ENCODE measurements around the gene TREH. TPM values are rescaled to one million over a fixed set of nuclear protein-coding genes. Genes with fewer than 3 reads are reported as not detected.
"Not testable (repeated sequence)": the region's sequence is repeated elsewhere in the genome, so short reads cannot be mapped to it uniquely, and the experiment has no call there.

TREH gene, protein sequence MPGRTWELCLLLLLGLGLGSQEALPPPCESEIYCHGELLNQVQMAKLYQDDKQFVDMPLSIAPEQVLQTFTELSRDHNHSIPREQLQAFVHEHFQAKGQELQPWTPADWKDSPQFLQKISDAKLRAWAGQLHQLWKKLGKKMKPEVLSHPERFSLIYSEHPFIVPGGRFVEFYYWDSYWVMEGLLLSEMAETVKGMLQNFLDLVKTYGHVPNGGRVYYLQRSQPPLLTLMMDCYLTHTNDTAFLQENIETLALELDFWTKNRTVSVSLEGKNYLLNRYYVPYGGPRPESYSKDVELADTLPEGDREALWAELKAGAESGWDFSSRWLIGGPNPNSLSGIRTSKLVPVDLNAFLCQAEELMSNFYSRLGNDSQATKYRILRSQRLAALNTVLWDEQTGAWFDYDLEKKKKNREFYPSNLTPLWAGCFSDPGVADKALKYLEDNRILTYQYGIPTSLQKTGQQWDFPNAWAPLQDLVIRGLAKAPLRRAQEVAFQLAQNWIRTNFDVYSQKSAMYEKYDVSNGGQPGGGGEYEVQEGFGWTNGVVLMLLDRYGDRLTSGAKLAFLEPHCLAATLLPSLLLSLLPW
- polyA plus RNA-seq (ENCODE audit: insufficient read length in 4 of 4) = 1 to 10 TPM in 2 of 4 donors, under 1 TPM in 1, not detected in 1; 0.64 to 1.5 (median 1.4) TPM

DNA sequence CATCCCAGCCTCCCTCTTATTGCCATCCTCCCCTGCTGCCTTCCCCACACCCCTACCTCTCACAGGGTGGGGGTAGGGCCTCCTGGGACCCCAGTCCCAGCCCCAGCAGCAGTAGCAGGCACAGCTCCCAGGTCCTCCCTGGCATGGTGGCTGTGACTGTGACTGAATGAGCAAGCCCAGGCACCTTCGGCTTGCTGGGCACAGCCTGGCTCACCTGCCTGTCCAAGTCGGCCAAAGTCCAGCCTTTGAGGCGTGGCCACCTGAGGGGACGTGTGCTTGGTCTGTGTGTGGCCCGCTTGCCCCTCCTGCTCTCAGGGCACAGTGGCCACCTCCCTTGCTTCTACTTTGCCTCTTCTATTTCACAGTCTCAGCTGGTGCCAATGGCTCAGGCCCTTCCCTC, at the start of gene TREH:
Gene TREH, minus strand, starts transcription at position 168 of the 400 bp plus-strand sequence. Its CDS starts 23 bp downstream, at position 145.
- DNase-seq (ENCODE audit: low read depth in 4 of 4, low spot score in 3 of 4) = no peak

DNA sequence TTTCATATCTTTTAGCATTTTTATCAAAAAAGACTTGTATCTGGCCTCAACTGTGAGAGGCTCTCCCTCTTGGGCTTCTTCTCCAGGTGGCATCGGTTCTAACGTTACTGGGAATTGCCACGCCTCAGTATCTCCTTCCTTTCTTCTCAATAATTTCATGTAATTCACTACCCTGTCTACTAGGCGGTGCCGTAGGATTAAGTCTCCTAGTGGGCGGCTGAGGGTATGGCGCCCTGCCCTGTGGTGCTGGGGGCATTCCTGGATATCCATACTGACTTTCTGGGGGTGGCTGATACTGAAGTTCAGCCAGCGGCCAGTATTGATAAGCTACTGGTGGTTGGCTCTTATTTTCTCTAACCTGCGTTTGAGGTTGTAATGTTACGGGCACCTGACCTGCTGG, 48.7 kb upstream of the TREH start:
- DNase-seq (ENCODE audit: low read depth in 4 of 4, low spot score in 3 of 4) = not testable (repeated sequence)

DNA sequence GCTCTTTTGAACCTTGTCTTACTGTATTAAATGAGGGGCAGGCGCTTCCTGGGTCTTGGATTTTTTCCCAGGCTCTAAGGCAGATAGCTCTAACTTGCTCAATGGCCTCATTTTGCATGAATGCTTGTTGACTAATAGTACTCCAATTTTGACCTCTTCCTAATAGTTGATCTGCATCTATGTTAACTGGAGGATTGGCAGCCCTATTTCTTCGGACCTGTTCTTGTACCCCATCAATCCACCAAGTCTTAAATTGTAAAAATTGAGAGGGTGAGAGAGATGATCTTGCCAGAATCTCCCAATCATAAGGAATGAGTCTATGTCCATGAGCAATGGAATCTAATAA, 48.2 kb upstream of the TREH start:
- not testable (repeated sequence) for DNase-seq (ENCODE audit: low read depth in 4 of 4, low spot score in 3 of 4)

DNA sequence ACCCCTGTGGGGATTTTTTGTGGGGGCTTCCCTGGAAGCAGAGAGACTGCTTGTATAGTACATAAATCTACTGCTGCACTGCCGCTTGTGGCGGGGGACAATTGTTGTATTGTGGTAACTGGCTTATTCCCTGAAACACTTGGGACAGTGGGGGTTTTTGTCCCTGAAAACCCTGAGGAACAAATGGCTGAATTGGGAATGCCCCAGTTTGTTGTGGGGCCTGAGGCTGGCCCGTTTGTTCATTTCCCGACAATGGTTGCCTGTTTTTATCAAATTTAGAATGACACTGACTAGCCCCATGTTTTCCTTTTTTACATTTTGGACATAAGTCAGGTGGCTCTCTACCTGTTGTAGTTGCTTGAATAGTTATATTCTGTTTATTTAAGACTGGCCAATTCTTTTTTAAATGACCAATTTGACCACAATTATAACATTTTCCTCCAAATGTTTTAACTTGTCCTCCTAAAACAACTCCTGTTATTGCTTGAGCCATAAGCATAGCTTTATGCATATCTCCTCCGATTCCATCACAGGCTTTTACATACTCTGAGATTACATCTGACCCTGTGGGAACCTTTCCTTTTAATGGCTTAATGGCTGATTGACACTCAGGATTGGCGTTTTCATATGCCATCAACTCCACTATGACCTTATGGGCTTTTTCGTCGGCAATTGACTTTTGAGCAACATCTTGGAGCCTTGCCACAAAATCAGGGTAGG, 47.7 kb upstream of the TREH start:
- not testable (repeated sequence) for DNase-seq (ENCODE audit: low read depth in 4 of 4, low spot score in 3 of 4)

GRCh38 chr11:118721478-118722015, 42.1 kb upstream of the TREH start:
- not testable (repeated sequence) for DNase-seq (ENCODE audit: low read depth in 4 of 4, low spot score in 3 of 4)

DNA sequence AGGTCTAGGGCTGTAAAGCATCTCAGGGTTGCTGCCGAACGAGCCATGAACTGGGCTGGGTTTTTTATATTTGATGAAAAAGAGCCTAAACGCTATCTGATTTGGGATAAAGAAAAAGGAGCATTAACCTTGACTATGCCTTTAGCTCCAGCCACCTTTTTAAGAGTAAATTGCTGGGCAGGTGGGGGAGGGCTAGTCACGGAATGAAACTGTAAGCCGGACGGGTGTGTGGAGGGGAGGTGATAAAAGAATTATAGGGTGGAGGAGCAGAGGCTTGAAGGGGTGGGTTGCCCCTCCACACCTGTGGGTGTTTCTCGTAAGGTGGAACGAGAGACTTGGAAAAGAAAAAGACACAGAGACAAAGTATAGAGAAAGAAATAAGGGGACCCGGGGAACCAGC, 41.3 kb upstream of the TREH start:
- DNase-seq (ENCODE audit: low read depth in 4 of 4, low spot score in 3 of 4) = not testable (repeated sequence)

DNA sequence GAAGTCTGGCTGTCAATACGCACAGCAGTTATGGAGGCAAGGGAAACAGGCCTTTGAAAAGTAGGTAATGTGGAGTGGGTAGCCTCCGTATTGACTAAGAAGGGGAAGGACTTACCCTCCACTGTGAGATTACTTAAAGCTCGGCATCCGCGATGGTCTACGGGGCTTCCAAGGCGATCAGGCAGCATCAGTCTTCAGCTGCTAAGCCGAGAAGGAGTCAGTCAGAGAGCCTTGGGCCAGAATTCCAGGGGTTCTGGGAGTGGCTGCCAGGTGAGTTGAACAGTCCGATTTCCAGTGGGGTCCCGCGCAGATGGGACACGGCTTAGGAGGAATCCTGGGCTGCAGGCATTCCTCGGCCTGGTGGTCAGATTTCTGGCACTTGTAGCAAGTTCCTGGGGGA, 40.6 kb upstream of the TREH start:
- not testable (repeated sequence) for DNase-seq (ENCODE audit: low read depth in 4 of 4, low spot score in 3 of 4)

GRCh38 chr11:118718562-118718961, 39.1 kb upstream of the TREH start:
- DNase-seq (ENCODE audit: low read depth in 4 of 4, low spot score in 3 of 4) = not testable (repeated sequence)

DNA sequence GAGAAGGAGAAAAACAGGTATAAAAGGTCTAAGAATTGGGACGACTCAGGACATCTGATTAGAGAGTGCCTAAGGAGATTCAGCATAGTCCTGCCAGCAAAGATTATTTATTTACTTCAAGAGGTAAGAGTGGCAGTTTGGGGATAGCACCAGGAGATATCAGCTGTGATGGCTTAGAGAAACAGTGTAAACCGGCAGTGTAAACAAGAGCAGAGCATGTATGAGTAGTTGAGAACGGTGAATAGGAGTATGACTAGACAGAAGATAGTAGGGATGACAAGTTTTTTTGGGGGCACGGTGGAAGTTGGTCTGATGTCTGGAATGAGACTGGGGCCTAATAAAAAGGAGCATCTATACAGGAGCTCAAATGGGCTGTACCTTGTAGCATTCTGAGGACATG, 38.3 kb upstream of the TREH start:
- DNase-seq (ENCODE audit: low read depth in 4 of 4, low spot score in 3 of 4) = not testable (repeated sequence)

GRCh38 chr11:118717221-118717620, 37.8 kb upstream of the TREH start:
- not testable (repeated sequence) for DNase-seq (ENCODE audit: low read depth in 4 of 4, low spot score in 3 of 4)

- DNase-seq (ENCODE audit: low read depth in 4 of 4, low spot score in 3 of 4) = no peak
Measured at GRCh38 chr11:118715837-118716260, 36.4 kb upstream of the TREH start.

DNA sequence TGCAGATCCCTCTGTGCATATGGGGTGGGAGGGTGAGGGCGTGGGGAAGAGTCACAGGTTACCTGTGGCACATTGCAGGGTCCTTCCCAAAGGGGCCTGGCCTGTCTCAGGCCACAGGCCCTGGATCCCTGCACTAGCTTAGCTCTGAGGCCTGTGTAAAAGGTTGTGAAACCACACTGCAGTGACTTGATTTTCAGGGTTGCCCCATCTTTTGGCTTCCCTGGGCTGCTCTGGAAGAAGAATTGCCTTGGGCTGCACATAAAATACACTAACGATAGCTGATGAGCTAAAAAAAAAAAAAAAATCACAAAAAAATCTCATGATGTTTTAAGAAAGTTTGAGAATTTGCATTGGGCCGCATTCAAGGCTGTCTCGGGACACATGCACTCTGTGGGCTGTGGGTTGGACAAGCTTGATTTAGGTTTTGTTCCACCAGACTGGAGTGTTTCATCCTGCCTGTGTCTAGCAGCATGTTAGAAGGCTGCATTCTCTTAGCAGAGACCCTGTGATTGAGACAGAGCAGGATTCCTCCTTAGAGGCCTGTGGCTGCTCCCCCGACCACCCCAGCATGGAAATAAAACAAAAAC, 35.9 kb upstream of the TREH start:
- DNase-seq (ENCODE audit: low read depth in 4 of 4, low spot score in 3 of 4) = no peak

DNA sequence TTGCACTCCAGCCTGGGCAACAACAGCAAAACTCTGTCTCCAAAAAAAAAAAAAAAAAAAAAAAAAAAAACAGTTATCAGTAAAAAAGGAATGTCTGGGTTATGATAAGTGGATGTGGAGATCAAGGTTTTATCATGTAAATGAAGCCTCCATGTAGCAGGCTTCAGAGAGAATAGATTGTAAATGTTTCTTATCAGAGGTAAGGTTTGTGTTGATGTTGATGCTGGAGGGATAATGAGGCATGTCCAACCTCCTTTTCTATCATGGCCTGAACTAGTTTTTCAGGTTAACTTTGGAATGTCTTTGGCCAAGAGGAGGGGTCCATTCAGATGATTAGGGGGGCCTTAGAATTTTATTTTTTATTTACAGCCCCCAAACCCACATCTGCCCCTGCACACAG, 35.4 kb upstream of the TREH start:
- DNase-seq (ENCODE audit: low read depth in 4 of 4, low spot score in 3 of 4) = no peak

GRCh38 chr11:118714416-118714815, 35.0 kb upstream of the TREH start:
- not testable (repeated sequence) for DNase-seq (ENCODE audit: low read depth in 4 of 4, low spot score in 3 of 4)

DNA sequence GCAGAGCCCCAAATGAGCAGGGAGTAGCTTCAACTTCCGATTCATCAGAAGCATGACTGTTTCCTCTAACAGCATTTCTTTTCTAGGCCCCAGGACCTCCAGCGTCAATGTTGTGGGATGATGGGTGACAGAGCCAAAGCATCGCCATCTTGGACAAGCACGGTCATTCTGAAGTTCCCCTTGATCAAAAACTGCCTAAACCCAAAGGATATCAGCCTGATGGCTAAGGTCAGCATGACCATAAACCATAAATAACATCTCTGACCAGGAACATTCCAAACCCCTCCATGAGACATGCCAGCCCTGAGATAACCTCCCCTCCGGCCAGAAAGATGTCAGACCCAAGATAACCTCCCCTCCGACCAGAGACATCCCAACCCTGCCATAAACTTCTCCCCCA, 28.8 kb upstream of the TREH start:
- no peak for DNase-seq (ENCODE audit: low read depth in 4 of 4, low spot score in 3 of 4)

GRCh38 chr11:118706546-118706825, 27.0 kb upstream of the TREH start:
- no peak for DNase-seq (ENCODE audit: low read depth in 4 of 4, low spot score in 3 of 4)

- DNase-seq (ENCODE audit: low read depth in 4 of 4, low spot score in 3 of 4) = no peak
Measured at GRCh38 chr11:118705791-118706545, 26.5 kb upstream of the TREH start.

GRCh38 chr11:118705111-118705741, 25.8 kb upstream of the TREH start:
- no peak for DNase-seq (ENCODE audit: low read depth in 4 of 4, low spot score in 3 of 4)

- no peak for DNase-seq (ENCODE audit: low read depth in 4 of 4, low spot score in 3 of 4)
Measured at GRCh38 chr11:118703563-118704106, 24.2 kb upstream of the TREH start.

Measured in left renal pelvis (tissue), 4 donors.